Retinal pigment epithelial cell (primary cell): ENCODE results near the gene RASA2.

Source experiments
- DNase-seq: peaks from one replicate; pipeline ENCODE4 v3.0.0-alpha.2; 2010; ENCODE audit warnings: low read depth
- H3K4me3 ChIP-seq: 2 replicates; pipeline ENCODE4 v1.5.1; 2011; ENCODE audit warnings: mild to moderate bottlenecking, low read length, control low read depth, moderate library complexity
- TF ChIP-seq, protein P1 (sequence below): conservative IDR thresholded peaks from 2 replicates; pipeline ENCODE4 v1.5.1; 2011; ENCODE audit warnings: low read depth, low read length, control low read depth, inconsistent platforms

RASA2 gene

DNA sequence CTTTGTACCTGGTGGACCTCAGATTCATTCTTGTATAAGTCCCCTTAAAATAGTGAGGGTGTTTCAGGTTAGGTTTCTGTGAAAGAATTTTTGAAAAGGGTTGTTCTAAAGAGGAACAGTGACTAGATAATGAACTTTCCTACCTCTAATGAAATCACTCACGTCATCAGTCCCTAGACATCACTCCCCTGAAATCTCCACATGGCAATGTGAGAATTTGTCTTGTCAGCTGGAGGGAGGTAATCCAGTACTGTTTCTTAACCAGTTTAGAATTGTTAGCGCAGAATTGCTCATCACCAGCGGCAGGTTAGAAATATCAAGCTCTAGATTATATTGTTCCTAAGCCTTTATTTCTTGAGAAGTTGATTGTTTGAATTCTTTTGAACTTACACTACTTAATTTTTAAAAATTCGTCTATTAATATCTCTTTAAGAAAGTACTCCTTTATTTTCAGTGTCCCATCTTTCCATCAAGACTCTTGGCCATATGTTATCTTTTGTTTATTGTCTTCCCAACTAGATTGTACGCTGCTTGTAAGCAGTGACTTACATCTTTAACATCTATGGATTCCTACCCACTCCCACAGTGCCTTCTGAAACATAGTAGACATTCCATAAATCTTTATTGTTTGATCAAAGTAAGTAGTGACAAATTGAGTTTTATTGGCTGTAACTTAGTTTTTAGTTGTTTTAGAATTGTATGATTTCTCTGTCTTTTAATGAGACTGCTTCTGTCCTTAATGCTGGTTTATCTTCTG is 52.8 kb downstream of the RASA2 start:
- TF ChIP-seq, protein P1, sequence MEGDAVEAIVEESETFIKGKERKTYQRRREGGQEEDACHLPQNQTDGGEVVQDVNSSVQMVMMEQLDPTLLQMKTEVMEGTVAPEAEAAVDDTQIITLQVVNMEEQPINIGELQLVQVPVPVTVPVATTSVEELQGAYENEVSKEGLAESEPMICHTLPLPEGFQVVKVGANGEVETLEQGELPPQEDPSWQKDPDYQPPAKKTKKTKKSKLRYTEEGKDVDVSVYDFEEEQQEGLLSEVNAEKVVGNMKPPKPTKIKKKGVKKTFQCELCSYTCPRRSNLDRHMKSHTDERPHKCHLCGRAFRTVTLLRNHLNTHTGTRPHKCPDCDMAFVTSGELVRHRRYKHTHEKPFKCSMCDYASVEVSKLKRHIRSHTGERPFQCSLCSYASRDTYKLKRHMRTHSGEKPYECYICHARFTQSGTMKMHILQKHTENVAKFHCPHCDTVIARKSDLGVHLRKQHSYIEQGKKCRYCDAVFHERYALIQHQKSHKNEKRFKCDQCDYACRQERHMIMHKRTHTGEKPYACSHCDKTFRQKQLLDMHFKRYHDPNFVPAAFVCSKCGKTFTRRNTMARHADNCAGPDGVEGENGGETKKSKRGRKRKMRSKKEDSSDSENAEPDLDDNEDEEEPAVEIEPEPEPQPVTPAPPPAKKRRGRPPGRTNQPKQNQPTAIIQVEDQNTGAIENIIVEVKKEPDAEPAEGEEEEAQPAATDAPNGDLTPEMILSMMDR, result no peak
- no peak overlapping the region for H3K4me3 ChIP-seq
- DNase-seq, result no peak

DNA sequence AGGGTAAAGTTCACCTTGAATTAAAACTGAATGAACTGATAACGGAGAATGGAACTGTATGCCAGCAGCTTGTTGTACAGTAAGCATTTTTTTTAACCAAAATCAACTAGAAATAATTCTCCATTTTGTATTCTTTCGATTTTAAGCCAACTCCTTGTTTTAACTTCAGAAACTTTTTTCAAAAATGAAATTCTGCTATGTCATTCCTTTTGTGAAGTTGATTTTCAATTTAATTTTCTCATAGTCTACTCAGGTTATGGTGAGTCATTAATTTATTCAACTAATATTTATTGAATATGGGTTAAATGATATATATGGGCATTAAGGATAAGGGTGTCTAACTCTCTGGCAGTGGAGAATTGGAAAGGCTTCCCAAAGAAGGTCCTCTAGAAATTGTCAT is 53.7 kb downstream of the RASA2 start:
- DNase-seq, result no peak
- no peak overlapping the region for H3K4me3 ChIP-seq
- TF ChIP-seq, protein P1, result no peak

DNA sequence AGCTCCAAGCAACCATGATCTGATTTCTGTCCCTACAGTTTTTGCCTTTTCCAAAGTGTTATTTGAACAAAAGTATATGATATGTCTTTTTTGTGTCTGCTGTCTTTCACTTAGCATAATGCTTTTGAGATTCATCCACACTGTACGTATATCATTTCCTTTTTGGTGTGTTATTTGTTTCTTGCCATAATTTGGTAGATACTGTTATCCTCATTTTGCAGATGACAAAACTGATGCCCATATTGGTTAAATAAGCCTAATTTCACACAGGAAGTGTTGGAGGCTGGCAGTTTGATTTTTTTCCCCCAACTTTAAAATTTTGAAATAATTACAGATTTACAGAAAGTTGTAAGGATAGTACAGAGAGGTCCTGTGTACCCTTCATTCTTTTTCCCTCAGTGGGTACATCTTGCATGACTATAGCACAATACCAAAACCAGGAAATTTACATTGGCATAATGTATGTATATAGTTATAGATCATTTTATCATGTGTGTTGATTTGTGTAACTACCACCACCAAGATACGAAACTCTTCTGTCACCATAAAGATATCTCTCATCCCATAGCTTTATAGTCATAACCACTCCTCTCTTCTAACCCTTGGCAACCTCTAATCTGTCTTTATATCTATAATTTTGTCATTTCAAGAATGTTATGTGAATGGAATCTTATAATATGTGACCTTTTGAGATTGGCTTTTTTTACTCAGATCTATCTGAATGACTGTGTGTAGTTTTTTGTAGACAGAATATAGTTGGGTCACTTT is 55.6 kb downstream of the RASA2 start:
- no peak overlapping the region for H3K4me3 ChIP-seq
- TF ChIP-seq, protein P1, result no peak
- no peak for DNase-seq

DNA sequence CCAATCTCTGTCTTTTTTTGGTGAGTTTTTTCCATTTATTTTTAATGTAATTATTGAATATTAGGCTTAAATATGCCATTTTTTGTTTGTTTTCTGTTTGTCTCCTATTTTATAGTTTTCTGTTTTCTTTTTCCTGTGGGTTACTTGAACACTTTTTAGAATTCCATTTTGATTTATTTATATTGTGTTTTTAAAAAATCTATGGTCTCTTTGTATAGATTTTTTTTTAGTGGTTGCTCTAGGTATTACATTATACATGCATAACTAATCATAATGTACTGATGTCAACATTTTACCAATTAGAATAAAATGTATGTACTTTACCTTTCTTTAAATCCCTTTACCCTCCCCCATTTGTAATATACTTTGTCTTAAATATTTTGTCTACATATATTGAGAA is 56.2 kb downstream of the RASA2 start:
- no peak overlapping the region for H3K4me3 ChIP-seq
- DNase-seq, result no peak
- TF ChIP-seq, protein P1, result no peak

DNA sequence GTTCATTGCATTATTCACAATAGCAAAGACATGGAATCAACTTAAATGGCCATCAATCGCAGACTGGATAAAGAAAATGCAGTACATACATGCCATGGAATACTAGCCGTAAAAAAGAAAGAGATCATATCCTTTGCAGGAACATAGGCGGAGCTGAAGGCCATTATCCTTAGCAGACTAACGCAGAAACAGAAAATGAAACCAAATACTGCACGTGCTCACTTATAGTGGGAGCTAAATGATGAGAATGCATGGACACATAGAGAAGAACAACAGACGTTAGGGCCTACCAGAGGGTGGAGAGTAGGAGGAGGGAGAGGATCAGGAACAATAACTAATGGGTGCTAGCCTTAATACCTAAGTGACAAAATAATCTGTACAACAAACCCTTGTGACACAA is 57.9 kb downstream of the RASA2 start:
- no peak overlapping the region for H3K4me3 ChIP-seq
- TF ChIP-seq, protein P1, result no peak
- no peak for DNase-seq

DNA sequence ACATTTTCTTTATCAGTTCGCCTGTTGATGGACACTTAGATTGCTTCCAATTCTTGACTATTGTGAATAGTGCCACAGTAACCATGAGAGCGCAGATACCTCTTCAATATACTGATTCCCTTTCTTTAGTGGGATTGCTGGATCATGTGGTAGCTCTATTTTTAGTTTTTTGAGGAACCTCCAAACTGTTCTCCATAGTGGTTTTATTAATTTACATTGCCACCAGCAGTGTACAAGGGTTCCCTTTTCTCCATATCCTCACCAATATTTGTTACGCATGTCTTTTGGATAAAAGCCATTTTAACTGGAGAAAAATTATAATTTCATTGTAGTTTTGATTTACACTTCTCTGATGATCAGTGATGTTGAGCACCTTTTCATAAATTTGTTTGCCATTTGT is 59.3 kb downstream of the RASA2 start:
- no peak for DNase-seq
- no peak overlapping the region for H3K4me3 ChIP-seq
- TF ChIP-seq, protein P1, result no peak

DNA sequence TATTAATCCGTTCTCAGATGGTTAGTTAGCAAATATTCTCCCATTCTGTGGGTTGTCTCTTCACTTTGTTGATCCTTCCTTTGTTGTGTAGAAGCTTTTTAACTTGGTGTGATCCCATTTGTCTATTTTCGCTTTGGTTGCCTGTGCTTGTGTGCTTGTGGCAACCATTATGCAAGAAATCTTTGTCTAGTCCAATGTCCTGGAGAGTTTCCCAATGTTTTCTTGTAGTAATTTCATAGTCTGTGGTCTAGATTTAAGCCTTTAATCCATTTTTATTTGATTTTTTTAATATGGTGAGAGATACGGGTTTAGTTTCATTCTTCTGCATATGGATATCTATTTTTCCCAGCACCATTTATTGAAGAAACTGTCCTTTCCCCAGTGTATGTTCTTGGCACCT is 59.8 kb downstream of the RASA2 start:
- H3K4me3 ChIP-seq, result no peak overlapping the region
- TF ChIP-seq, protein P1, result no peak

More for the DNA sequence above, 59.8 kb downstream of the RASA2 start:
- DNase-seq, result no peak
